Heart left ventricle (tissue), 16 donors: ENCODE measurements around the gene FSD1. TPM values are rescaled to one million over a fixed set of nuclear protein-coding genes. Genes with fewer than 3 reads are reported as not detected.

Experiments used
- ATAC-seq, 4 donors: fragments of 200-7000 bp; cut with Tn5 transposase; one replicate each; pipeline ENCODE4 v1.9.1; 2020 to 2022; ENCODE audit warnings: moderate library complexity in 4 of 4, mild to moderate bottlenecking in 3 of 4, moderate number of reproducible peaks in 1 of 4
- DNase-seq, 5 donors: peaks; one replicate each; pipeline ENCODE4 v3.0.0-alpha.2; 2020
- H3K27ac ChIP-seq, 12 donors: fragments of 200-600 bp; sonication (generic) in 4 of 12; one replicate each; pipeline versions ENCODE4 v1.5.0 to v1.8.0; 2016 to 2022; ENCODE audit warnings: mild to moderate bottlenecking in 2 of 12
- H3K27me3 ChIP-seq, 9 donors: fragments of 200-600 bp; sonication (generic) in 2 of 9; one replicate each; pipeline versions ENCODE4 v1.5.1 to v1.8.0; 2016 to 2022; ENCODE audit warnings: mild to moderate bottlenecking in 3 of 9
- H3K36me3 ChIP-seq, 9 donors: fragments of 200-600 bp; sonication (generic) in 2 of 9; one replicate each; pipeline versions ENCODE4 v1.5.0 to v1.8.0; 2018 to 2022; ENCODE audit warnings: mild to moderate bottlenecking in 2 of 9
- H3K4me1 ChIP-seq, 12 donors: fragments of 200-600 bp; sonication (generic) in 4 of 12; one replicate each; pipeline versions ENCODE4 v1.5.0 to v1.8.0; 2016 to 2022; ENCODE audit warnings: mild to moderate bottlenecking in 3 of 12
- H3K4me3 ChIP-seq, 12 donors: fragments of 200-600 bp; sonication (generic) in 4 of 12; one replicate each; pipeline versions ENCODE4 v1.5.0 to v1.8.0; 2017 to 2022; ENCODE audit warnings: mild to moderate bottlenecking in 9 of 12, moderate library complexity in 4 of 12
- H3K9me3 ChIP-seq, 12 donors: fragments of 200-600 bp; sonication (generic) in 4 of 12; one replicate each; pipeline versions ENCODE4 v1.5.0 to v1.8.0; 2016 to 2022; ENCODE audit warnings: mild to moderate bottlenecking in 1 of 12
- POLR2A ChIP-seq, 2 donors: fragments of 450-650 bp; IDR thresholded peaks; one replicate each; pipeline ENCODE4 v1.6.1; 2017; ENCODE audit warnings: antibody characterized with exemption in 2 of 2, mild to moderate bottlenecking in 2 of 2, moderate library complexity in 2 of 2
- WGBS, 4 donors: extraction: QIAGEN DNeasy Blood & Tissue Kit in 2 of 4; methylation state at CpG; one replicate each; pipeline versions ENCODE4 v1.1.5 to v1.1.7; 2013 to 2018; 5-methylcytosine and 5-hydroxymethylcytosine counted together
- intact Hi-C, 10 donors: fragments of 100-400 bp; cut with DNase I; formaldehyde crosslinking; loops; one replicate each; pipeline versions ENCODE4 v1.11.1 to v1.14.2; 2022
- polyA plus RNA-seq, 2 donors: library from polyadenylated mRNA; stranded (reverse); fragments of 200-250 nt; gene quantifications; one replicate each; pipeline ENCODE4 v1.2.3, GENCODE V29; 2013
- total RNA-seq, 9 donors: library from RNA; depleted of rRNA in 2 of 9; stranded (reverse); fragments of >200 nt in 2 of 9; fragmentation: NEBNext Ultra II Directional in 3 of 9; extraction: Animal tissue kit (Norgen Biotek cat#: 25700) in 3 of 9; gene quantifications; one replicate each; pipeline versions ENCODE4 v1.1.0 to v1.2.4, GENCODE V29; 2016 to 2023
- TF ChIP-seq, protein P1 (sequence below), 12 donors: fragments of 200-600 bp; sonication (generic) in 4 of 12; IDR thresholded peaks; one replicate each; pipeline versions ENCODE4 v1.5.0 to v1.8.0; 2018 to 2022; ENCODE audit warnings: antibody characterized with exemption in 12 of 12, mild to moderate bottlenecking in 5 of 12
- donor health status: ischemic (EF 13 %, LVEDD 7.1; RV severe dilation, severe dysfunction).
- donor health status: healthy with polysubstance abuse.
- donor health status: DM: no; HTN: yes; CAD: no.
- donor health status: DM: no; HTN: no; CAD: no.
- donor health status: ischemic (EF 25% LVEDD 6.9; RV normal size, moderate dysfunction).
- donor health status: ischemic (EF 25% LVEDD 5.7; RV mildly dilated, moderate dysfunction).
- donor health status: healthy.
- donor health status: DM: yes; HTN: yes; CAD: no.
- donor health status: ischemic (EF 35%, LVEDD 5.7; RV mildly dilated, moderate dysfunction).
- donor health status: nonischemic (EF 11% LVEDD 7.7; RV severe dilation, severe dysfunction).
- donor health status: DM: yes; HTN: yes; CAD: no.
- donor health status: PGD.
- donor health status: ischemic (EF 29% LVEDD 5.4; RV normal size, mild dysfunction).
- donor health status: nonischemic (EF 23%, LVEDD 6.1; RV moderate dilation, normal function).

Gene FSD1
- total and polyA plus RNA-seq, 11 donors: 0.04 to 1.2 TPM; not detected in 9

DNA sequence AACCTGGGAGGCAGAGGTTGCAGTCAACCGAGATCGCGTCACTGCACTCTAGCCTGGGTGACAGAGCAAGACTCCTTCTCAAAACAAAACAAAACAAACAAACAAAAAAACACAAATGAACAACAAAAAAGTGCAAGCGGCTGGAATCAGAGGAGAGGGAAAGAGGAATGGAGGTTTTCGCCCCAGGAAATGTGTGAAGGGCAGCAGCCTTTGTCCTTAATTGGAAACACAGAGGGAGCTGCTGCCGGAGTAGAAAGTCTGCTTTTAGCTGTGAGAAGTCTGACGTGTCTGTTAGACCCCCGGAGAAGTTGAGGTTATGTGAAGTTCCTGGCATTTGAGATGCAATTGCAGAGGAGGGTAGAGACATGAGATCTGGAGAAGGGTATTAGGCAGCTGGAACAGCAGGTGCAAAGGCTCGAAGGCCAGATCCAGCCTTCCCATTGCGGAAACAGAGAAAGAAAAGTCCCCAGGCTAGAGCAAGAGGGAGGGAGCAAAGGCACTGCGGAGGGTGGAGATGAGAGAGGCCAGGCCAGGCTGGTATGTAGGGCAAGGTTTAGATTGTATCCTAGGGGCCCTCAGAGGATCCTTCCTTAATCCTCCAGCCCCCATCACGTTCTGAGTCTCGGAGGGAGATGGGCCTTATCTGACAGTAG is 2.7 kb upstream of the FSD1 start:
- H3K9me3 ChIP-seq: no peaks in the 10 kb centered on the region
- 57 to 63% (median 60%) methylated on average over 13 of the region's 13 CpGs for WGBS, 4 donors
- no peak for TF ChIP-seq POLR2A (IDR thresholded peaks at IDR 0.05)
- TF ChIP-seq, protein P1, sequence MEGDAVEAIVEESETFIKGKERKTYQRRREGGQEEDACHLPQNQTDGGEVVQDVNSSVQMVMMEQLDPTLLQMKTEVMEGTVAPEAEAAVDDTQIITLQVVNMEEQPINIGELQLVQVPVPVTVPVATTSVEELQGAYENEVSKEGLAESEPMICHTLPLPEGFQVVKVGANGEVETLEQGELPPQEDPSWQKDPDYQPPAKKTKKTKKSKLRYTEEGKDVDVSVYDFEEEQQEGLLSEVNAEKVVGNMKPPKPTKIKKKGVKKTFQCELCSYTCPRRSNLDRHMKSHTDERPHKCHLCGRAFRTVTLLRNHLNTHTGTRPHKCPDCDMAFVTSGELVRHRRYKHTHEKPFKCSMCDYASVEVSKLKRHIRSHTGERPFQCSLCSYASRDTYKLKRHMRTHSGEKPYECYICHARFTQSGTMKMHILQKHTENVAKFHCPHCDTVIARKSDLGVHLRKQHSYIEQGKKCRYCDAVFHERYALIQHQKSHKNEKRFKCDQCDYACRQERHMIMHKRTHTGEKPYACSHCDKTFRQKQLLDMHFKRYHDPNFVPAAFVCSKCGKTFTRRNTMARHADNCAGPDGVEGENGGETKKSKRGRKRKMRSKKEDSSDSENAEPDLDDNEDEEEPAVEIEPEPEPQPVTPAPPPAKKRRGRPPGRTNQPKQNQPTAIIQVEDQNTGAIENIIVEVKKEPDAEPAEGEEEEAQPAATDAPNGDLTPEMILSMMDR (IDR thresholded peaks at IDR 0.05): no peak
- DNase-seq (no peak), ATAC-seq (no peak)
- intact Hi-C loops: no loop called here
- peaks cover 0 to 6% (median 0%) of the 10 kb centered on the region in 12 donors for H3K4me1 ChIP-seq
- H3K27me3 ChIP-seq: peaks cover 0 to 22% (median 10%) of the 10 kb centered on the region in 9 donors
- H3K4me3 ChIP-seq: no peak overlapping the region
- H3K36me3 ChIP-seq: no peaks in the 10 kb centered on the region
- no peak overlapping the region for H3K27ac ChIP-seq

DNA sequence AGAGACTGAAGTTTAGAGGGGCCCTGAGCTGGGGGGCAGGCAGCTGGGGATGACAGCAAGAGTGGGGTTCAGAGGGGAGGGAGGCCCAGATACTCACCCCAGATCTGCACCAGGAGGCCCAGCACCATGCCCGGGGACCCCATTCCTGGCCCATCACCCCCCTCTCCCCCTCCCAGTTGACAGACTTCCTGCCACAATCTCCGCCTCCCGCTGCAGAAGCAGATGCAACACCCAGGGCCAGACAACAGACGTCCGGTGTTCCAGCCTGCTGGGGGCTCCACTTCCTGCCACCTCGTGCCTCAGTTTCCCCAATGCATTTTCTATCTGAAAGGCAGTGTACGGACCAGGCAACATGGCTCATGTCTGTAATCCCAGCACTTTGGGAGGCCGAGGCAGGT is 2.2 kb upstream of the FSD1 start, which contains the start of gene TMIGD2:
Gene TMIGD2, minus strand, starts transcription at position 147 of the 398 bp plus-strand sequence. Its CDS starts 4 bp downstream, at position 143.
- no peak for ATAC-seq
- Histone ChIP-seq H3K36me3 (no peaks in the 10 kb centered on the region), H3K27ac (no peak within 1 kb of the TSS), H3K27me3 (peaks cover 0 to 20% (median 10%) of the 10 kb centered on the region in 9 donors), H3K4me3 (no peak within 1 kb of the TSS), H3K4me1 (peaks cover 0 to 6% (median 0%) of the 10 kb centered on the region in 12 donors), H3K9me3 (no peaks in the 10 kb centered on the region)
- no peak for DNase-seq
- intact Hi-C loops: no loop called here
- TF ChIP-seq, protein P1 (IDR thresholded peaks at IDR 0.05): no peak
- TF ChIP-seq POLR2A (IDR thresholded peaks at IDR 0.05): no peak
- 49 to 54% (median 52%) methylated on average over 6 to 8 of the region's 8 CpGs for WGBS, 4 donors

DNA sequence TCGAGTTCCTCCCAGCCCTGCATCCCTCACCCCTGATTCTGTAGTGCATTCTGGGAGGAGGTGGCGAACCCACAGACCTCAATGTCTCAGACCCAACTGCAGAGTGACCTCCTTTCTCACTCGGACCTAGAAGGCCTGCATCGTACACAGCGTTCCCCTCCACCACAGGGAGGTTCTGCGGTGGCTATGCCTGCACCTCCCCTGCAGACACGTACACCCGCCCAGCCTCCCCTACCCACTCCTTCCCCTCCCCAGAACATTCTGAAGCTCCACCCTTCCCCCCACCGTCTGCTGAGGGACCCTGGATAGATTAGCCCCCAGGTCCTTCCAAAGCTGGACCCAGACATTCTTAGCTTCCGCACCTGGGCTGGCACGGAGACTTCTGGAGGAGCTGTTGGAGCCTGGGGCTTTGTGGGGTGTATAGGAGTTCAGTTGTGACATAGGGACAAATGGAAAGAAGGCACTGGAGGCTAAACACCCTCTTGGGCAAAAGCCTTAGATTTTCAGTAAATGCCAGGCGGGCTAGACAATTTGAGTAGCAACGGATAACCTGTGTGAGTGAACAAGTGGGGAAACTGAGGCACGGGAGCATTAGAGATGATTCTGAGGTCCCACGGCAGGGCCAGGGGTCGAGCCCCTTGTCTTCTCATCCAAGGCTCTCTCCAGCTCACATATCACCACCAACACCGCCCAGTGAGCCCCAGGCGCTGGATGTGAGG is 420 bp upstream of the FSD1 start:
- Histone ChIP-seq H3K4me1 (peaks cover 0 to 6% (median 0%) of the 10 kb centered on the region in 12 donors), H3K27me3 (peaks cover 0 to 20% (median 10%) of the 10 kb centered on the region in 9 donors), H3K9me3 (no peaks in the 10 kb centered on the region), H3K36me3 (no peaks in the 10 kb centered on the region), H3K4me3 (peak overlapping the region in 4 of 12 donors; percentile 20 to 40 (median 30)), H3K27ac (no peak overlapping the region)
- DNase-seq (no peak), ATAC-seq (no peak)
- intact Hi-C loops: no loop called here
- no peak for TF ChIP-seq POLR2A (IDR thresholded peaks at IDR 0.05)
- TF ChIP-seq, protein P1 (IDR thresholded peaks at IDR 0.05): no peak
- WGBS, 4 donors: 47 to 56% (median 53%) methylated on average over 11 to 18 of the region's 18 CpGs

DNA sequence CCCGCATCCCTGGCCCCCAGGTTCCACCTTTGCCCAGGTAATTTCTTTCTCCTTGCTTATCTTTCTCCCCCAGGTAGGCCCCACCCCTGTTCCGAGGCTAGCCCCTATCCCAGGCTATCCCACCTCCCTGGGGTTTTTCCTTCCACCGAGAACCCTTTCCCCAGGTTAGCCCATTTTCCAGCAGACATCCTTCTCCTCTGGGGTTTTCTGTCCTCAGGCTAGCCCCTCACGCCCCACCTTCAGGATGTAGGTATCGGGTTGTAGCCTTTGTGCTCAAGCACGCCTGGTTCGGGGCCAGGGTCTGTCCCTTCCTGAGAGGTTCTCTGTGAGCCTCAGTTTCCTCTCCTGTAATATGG is 837 bp downstream of the FSD1 start:
- intact Hi-C loops: no loop called here
- Histone ChIP-seq H3K27me3 (peaks cover 0 to 20% (median 10%) of the 10 kb centered on the region in 9 donors), H3K9me3 (no peaks in the 10 kb centered on the region), H3K27ac (no peak overlapping the region), H3K4me3 (no peak overlapping the region), H3K36me3 (no peaks in the 10 kb centered on the region), H3K4me1 (peaks cover 0 to 6% (median 0%) of the 10 kb centered on the region in 12 donors)
- ATAC-seq: no peak
- no peak for DNase-seq
- WGBS, 4 donors: 70 to 74% (median 72%) methylated on average over 6 to 7 of the region's 7 CpGs
- no peak for TF ChIP-seq POLR2A (IDR thresholded peaks at IDR 0.05)
- TF ChIP-seq, protein P1 (IDR thresholded peaks at IDR 0.05): no peak
